Endodermal cell (in vitro differentiated cells): Measurements from ENCODE around the gene ZNF610. TPM values are rescaled to one million over a fixed set of nuclear protein-coding genes. Genes with fewer than 3 reads are reported as not detected.
"Not testable (repeated sequence)": the region's sequence is repeated elsewhere in the genome, so short reads cannot be mapped to it uniquely, and the experiment has no call there.

Experiments used
- DNase-seq: peaks from one replicate; pipeline ENCODE4 v3.0.0-alpha.2; 2017
- H3K27ac ChIP-seq: 2 replicates; pipeline ENCODE4 v1.5.1; 2013; ENCODE audit warnings: mild to moderate bottlenecking, low read depth, low read length, moderate library complexity
- H3K27me3 ChIP-seq: 2 replicates; pipeline ENCODE4 v1.6.1; 2013; ENCODE audit warnings: mild to moderate bottlenecking, low read length, moderate library complexity; ENCODE audit not compliant: insufficient read depth, control insufficient read depth, poor library complexity, severe bottlenecking
- H3K36me3 ChIP-seq: 2 replicates; pipeline ENCODE4 v1.7.0; 2013; ENCODE audit warnings: mild to moderate bottlenecking, low read length, moderate library complexity; ENCODE audit not compliant: control insufficient read depth, insufficient read depth
- H3K4me1 ChIP-seq: one replicate; pipeline ENCODE4 v1.7.0; 2013; ENCODE audit warnings: low read length; ENCODE audit not compliant: control insufficient read depth, insufficient read depth
- H3K4me3 ChIP-seq: 2 replicates; pipeline ENCODE4 v1.5.1; 2013; ENCODE audit warnings: mild to moderate bottlenecking, low read length, moderate library complexity
- H3K9ac ChIP-seq: 2 replicates; pipeline ENCODE4 v1.6.1; 2013; ENCODE audit warnings: mild to moderate bottlenecking, low read length, moderate library complexity; ENCODE audit not compliant: poor library complexity, severe bottlenecking; ENCODE audit errors: extremely low read depth
- H3K9me3 ChIP-seq: 2 replicates; pipeline ENCODE4 v1.6.1; 2013; ENCODE audit warnings: mild to moderate bottlenecking, low read length, moderate library complexity; ENCODE audit not compliant: control insufficient read depth
- H3K27ac Mint-ChIP-seq: 2 replicates; pipeline ENCODE4 v1.8.0; 2020; ENCODE audit warnings: mixed read lengths
- H3K27me3 Mint-ChIP-seq: 2 replicates; pipeline ENCODE4 v1.8.0; 2021; ENCODE audit warnings: mild to moderate bottlenecking, mixed read lengths; ENCODE audit not compliant: insufficient read depth
- H3K36me3 Mint-ChIP-seq: 2 replicates; pipeline ENCODE4 v1.8.0; 2020; ENCODE audit warnings: low read depth, mixed read lengths
- H3K4me1 Mint-ChIP-seq: 2 replicates; pipeline ENCODE4 v1.8.0; 2020; ENCODE audit warnings: mixed read lengths
- H3K4me3 Mint-ChIP-seq: 2 replicates; pipeline ENCODE4 v1.8.0; 2020; ENCODE audit warnings: mild to moderate bottlenecking, moderate library complexity, mixed read lengths
- H3K9me3 Mint-ChIP-seq: 2 replicates; pipeline ENCODE4 v1.8.0; 2020; ENCODE audit warnings: mild to moderate bottlenecking, mixed read lengths
- CTCF ChIP-seq: fragments of 200-600 bp; sonication (generic); conservative IDR thresholded peaks from 2 replicates; pipeline ENCODE4 v1.5.0; 2021; ENCODE audit warnings: antibody characterized with exemption, mild to moderate bottlenecking
- WGBS, 2 experiments: methylation state at CpG; one replicate each; pipeline versions ENCODE4 v1.1.5 to v1.1.7; 2013; ENCODE audit warnings: missing lambda C conversion rate in 2 of 2, mixed read lengths in 1 of 2; ENCODE audit not compliant: insufficient coverage in 1 of 2, insufficient read length in 1 of 2; 5-methylcytosine and 5-hydroxymethylcytosine counted together
- long read RNA-seq, 4 experiments: library from polyadenylated mRNA in 2 of 4; library from RNA in 1 of 4; library from capped mRNA in 1 of 4; stranded (forward) in 3 of 4; unstranded in 1 of 4; transcript quantifications; one replicate each; pipeline ENCODE4 v2.0.0, GENCODE V29; 2020 to 2021; ENCODE audit warnings: inconsistent platforms in 1 of 4
- polyA plus RNA-seq, 2 experiments: library from polyadenylated mRNA; stranded (reverse); fragments of 50-300 nt; gene quantifications; one replicate each; pipeline ENCODE4 v1.2.3, GENCODE V29; 2013
- total RNA-seq, 2 donors: library from RNA; stranded (reverse); fragmentation: NEBNext Ultra II Directional in 1 of 2; extraction: Animal tissue kit (Norgen Biotek cat#: 25700) in 1 of 2; gene quantifications; 2 replicates in 1 of 2; 3 replicates in 1 of 2; pipeline ENCODE4 v1.2.1, GENCODE V29; 2021

The ZNF610 gene
- 10 to 100 TPM in 1 of 2 donors, 1 to 10 TPM in 1; 8.1 to 15.2 TPM for total RNA-seq
- 10.4 TPM for polyA plus RNA-seq (2013, experiment 1 of 2)
- 10.6 TPM for polyA plus RNA-seq (2013, experiment 2 of 2)
- long read RNA-seq, experiment 1, partial matches to known transcripts, result 0 of 3 reads
- long read RNA-seq, experiment 1, other reads (novel, unspliced or antisense), result 0 of 3 reads
- long read RNA-seq, experiment 2, transcript ZNF610-203 (6 exons, 2,191 nt), result major isoform, 12 of 15 reads
- long read RNA-seq, experiment 2, partial matches to known transcripts, result 0 of 15 reads
- long read RNA-seq, experiment 2, other reads (novel, unspliced or antisense), result 2 of 15 reads
- long read RNA-seq, experiment 3, transcript ZNF610-203 (6 exons, 2,191 nt), result major isoform, 18 of 33 reads
- long read RNA-seq, experiment 3, partial matches to known transcripts, result 2 of 33 reads
- long read RNA-seq, experiment 3, other reads (novel, unspliced or antisense), result 11 of 33 reads
- long read RNA-seq, experiment 4, partial matches to known transcripts, result 2 of 7 reads
- long read RNA-seq, experiment 4, other reads (novel, unspliced or antisense), result 0 of 7 reads

- WGBS, 2 experiments, result 0 to 1% methylated on average over 31 to 55 of the region's 55 CpGs
- peak within 1 kb of the TSS; percentile 99 for H3K27ac Mint-ChIP-seq
- Histone ChIP-seq H3K9me3 (peaks cover 57% of the 10 kb centered on the region), H3K9ac (peak within 1 kb of the TSS; percentile 91), H3K27me3 (no peaks in the 10 kb centered on the region), H3K4me1 (peaks cover 3% of the 10 kb centered on the region), H3K36me3 (peaks cover 12% of the 10 kb centered on the region), H3K27ac (peak within 1 kb of the TSS; percentile 97), H3K4me3 (peak within 1 kb of the TSS; percentile 98)
- peaks cover 21% of the 10 kb centered on the region for H3K4me1 Mint-ChIP-seq
- peaks cover 41% of the 10 kb centered on the region for H3K9me3 Mint-ChIP-seq
- no peak for TF ChIP-seq CTCF
- no peaks in the 10 kb centered on the region for H3K27me3 Mint-ChIP-seq
- peaks cover 34% of the 10 kb centered on the region for H3K36me3 Mint-ChIP-seq
- DNase-seq, result peak; percentile 93
- H3K4me3 Mint-ChIP-seq, result peak within 1 kb of the TSS; percentile 86
Observed at GRCh38 chr19:52336117-52336790, at the start of gene ZNF610. Gene ZNF610, plus strand, starts transcription at chr19:52336243. Its CDS starts 12,930 bp downstream, at chr19:52349173.

GRCh38 chr19:52286256-52286655 lies 49.8 kb upstream of the ZNF610 start:
- Histone ChIP-seq H3K27me3 (no peaks in the 10 kb centered on the region), H3K4me1 (no peaks in the 10 kb centered on the region), H3K4me3 (no peak overlapping the region), H3K36me3 (peaks cover 82% of the 10 kb centered on the region), H3K9me3 (peaks cover 42% of the 10 kb centered on the region), H3K27ac (no peak overlapping the region), H3K9ac (no peak overlapping the region)
- 85 to 98% methylated on average over 5 of the region's 6 CpGs for WGBS, 2 experiments
- H3K9me3 Mint-ChIP-seq, result peaks cover 3% of the 10 kb centered on the region
- no peaks in the 10 kb centered on the region for H3K27me3 Mint-ChIP-seq
- H3K4me3 Mint-ChIP-seq, result no peak overlapping the region
- no peaks in the 10 kb centered on the region for H3K4me1 Mint-ChIP-seq
- no peak for TF ChIP-seq CTCF
- no peak for DNase-seq
- H3K27ac Mint-ChIP-seq, result no peak overlapping the region
- peaks cover 78% of the 10 kb centered on the region for H3K36me3 Mint-ChIP-seq

- TF ChIP-seq CTCF, result no peak
Observed at GRCh38 chr19:52291781-52292180, 44.3 kb upstream of the ZNF610 start.

GRCh38 chr19:52292946-52293345 lies 43.1 kb upstream of the ZNF610 start:
- not testable (repeated sequence) for H3K27ac ChIP-seq, H3K27me3 ChIP-seq, H3K9ac ChIP-seq, H3K4me3 Mint-ChIP-seq, H3K27me3 Mint-ChIP-seq, DNase-seq, H3K4me3 ChIP-seq, H3K4me1 Mint-ChIP-seq, H3K4me1 ChIP-seq, H3K27ac Mint-ChIP-seq
- Mint-ChIP-seq H3K36me3 (peaks cover 54% of the 10 kb centered on the region), H3K9me3 (peaks cover 11% of the 10 kb centered on the region)
- 86 to 100% methylated on average over 2 to 6 of the region's 6 CpGs for WGBS, 2 experiments
- peaks cover 31% of the 10 kb centered on the region for H3K9me3 ChIP-seq
- H3K36me3 ChIP-seq, result peaks cover 51% of the 10 kb centered on the region

More at GRCh38 chr19:52291781-52292180, 44.3 kb upstream of the ZNF610 start:
- Mint-ChIP-seq H3K27ac (no peak overlapping the region), H3K36me3 (peaks cover 59% of the 10 kb centered on the region), H3K9me3 (peaks cover 10% of the 10 kb centered on the region), H3K27me3 (no peaks in the 10 kb centered on the region), H3K4me1 (no peaks in the 10 kb centered on the region), H3K4me3 (no peak overlapping the region)
- no peak overlapping the region for H3K4me3 ChIP-seq
- no peaks in the 10 kb centered on the region for H3K27me3 ChIP-seq
- 80 to 93% methylated on average over 3 of the region's 3 CpGs for WGBS, 2 experiments
- peaks cover 39% of the 10 kb centered on the region for H3K9me3 ChIP-seq
- H3K4me1 ChIP-seq, result no peaks in the 10 kb centered on the region
- no peak overlapping the region for H3K27ac ChIP-seq
- no peak overlapping the region for H3K9ac ChIP-seq
- peaks cover 61% of the 10 kb centered on the region for H3K36me3 ChIP-seq
- DNase-seq, result no peak
